T-cell (primary cell): ENCODE measurements around the gene CCBE1. TPM values are rescaled to one million over a fixed set of nuclear protein-coding genes. Genes with fewer than 3 reads are reported as not detected.

Experiments
- ATAC-seq, 4 experiments: fragments of 200-7000 bp in 3 of 4; fragments of 150-1000 bp in 1 of 4; cut with Tn5 transposase; replicated peaks in 1 of 4; 1 replicate in 3 of 4; 2 replicates in 1 of 4; pipeline ENCODE4 v1.10.0; 2021; ENCODE audit warnings: moderate library complexity in 3 of 4, mild to moderate bottlenecking in 2 of 4, moderate number of reproducible peaks in 1 of 4
- CTCF ChIA-PET, 2 donors: fragments of 300-600 bp; sonication (Branson Sonifier 250); formaldehyde crosslinking; loops; one replicate each; lab custom pipeline; 2022; ENCODE audit warnings: antibody characterized with exemption in 2 of 2; lab: Charles Lee
- POLR2A ChIA-PET, 2 donors: fragments of 300-600 bp; sonication (Branson Sonifier 250); formaldehyde crosslinking; loops; one replicate each; lab custom pipeline; 2022; ENCODE audit warnings: antibody characterized with exemption in 2 of 2; lab: Charles Lee
- DNase-seq, 35 experiments: peaks; one replicate each; pipeline versions ENCODE4 v3.0.0 to v3.0.0-alpha.2; 2013 to 2023
- H3K27ac ChIP-seq: one replicate; pipeline ENCODE4 v1.5.1; 2013; ENCODE audit warnings: low read length
- H3K27me3 ChIP-seq, 2 experiments: replicated peaks in 1 of 2; 1 replicate in 1 of 2; 2 replicates in 1 of 2; pipeline versions ENCODE4 v1.6.1 to v1.7.0; 2013; ENCODE audit warnings: low read length in 1 of 2, mixed read lengths in 1 of 2; ENCODE audit not compliant: control insufficient read depth in 2 of 2, insufficient read depth in 2 of 2; ENCODE audit errors: extremely low read depth in 1 of 2
- H3K36me3 ChIP-seq, 2 donors: 1 replicate in 1 of 2; 2 replicates in 1 of 2; pipeline versions ENCODE4 v1.6.1 to v1.7.0; 2013; ENCODE audit warnings: low read length in 1 of 2; ENCODE audit not compliant: control insufficient read depth in 2 of 2, insufficient read depth in 1 of 2; ENCODE audit errors: extremely low read depth in 1 of 2
- H3K4me1 ChIP-seq, 2 experiments: 1 replicate in 1 of 2; 2 replicates in 1 of 2; pipeline versions ENCODE4 v1.6.1 to v1.7.0; 2013; ENCODE audit warnings: low read length in 2 of 2, mixed read lengths in 1 of 2; ENCODE audit not compliant: insufficient read depth in 2 of 2, control insufficient read depth in 1 of 2; ENCODE audit errors: extremely low read depth in 1 of 2
- H3K4me3 ChIP-seq, 2 donors: 1 replicate in 1 of 2; 2 replicates in 1 of 2; pipeline versions ENCODE4 v1.5.1 to v1.7.0; 2013; ENCODE audit warnings: mild to moderate bottlenecking in 2 of 2, low read length in 1 of 2, moderate library complexity in 1 of 2; ENCODE audit not compliant: control insufficient read depth in 1 of 2; ENCODE audit errors: extremely low read depth in 1 of 2
- H3K9me3 ChIP-seq: 2 replicates; pipeline ENCODE4 v1.7.0; 2013
- H3K27ac Mint-ChIP-seq, 2 donors: one replicate each; pipeline ENCODE4 v1.8.0; 2020 to 2021; ENCODE audit warnings: mild to moderate bottlenecking in 2 of 2, mixed read lengths in 2 of 2
- H3K27me3 Mint-ChIP-seq, 2 donors: one replicate each; pipeline ENCODE4 v1.8.0; 2021 to 2022; ENCODE audit warnings: mixed read lengths in 2 of 2
- H3K36me3 Mint-ChIP-seq: one replicate; pipeline ENCODE4 v1.8.0; 2021; ENCODE audit warnings: mixed read lengths
- H3K4me1 Mint-ChIP-seq, 3 donors: one replicate each; pipeline ENCODE4 v1.8.0; 2020 to 2022; ENCODE audit warnings: mixed read lengths in 3 of 3, mild to moderate bottlenecking in 1 of 3
- H3K4me3 Mint-ChIP-seq, 3 donors: one replicate each; pipeline ENCODE4 v1.8.0; 2020 to 2022; ENCODE audit warnings: mild to moderate bottlenecking in 3 of 3, mixed read lengths in 3 of 3, moderate library complexity in 3 of 3
- H3K9me3 Mint-ChIP-seq, 3 donors: one replicate each; pipeline ENCODE4 v1.8.0; 2020 to 2022; ENCODE audit warnings: mixed read lengths in 3 of 3
- WGBS: methylation state at CpG from one replicate; pipeline ENCODE4 v1.1.5; 2013; ENCODE audit warnings: missing lambda C conversion rate; ENCODE audit not compliant: insufficient coverage; 5-methylcytosine and 5-hydroxymethylcytosine counted together
- total RNA-seq, 35 experiments: library from RNA in 6 of 35; stranded (reverse) in 6 of 35; fragments of 120-200 nt in 1 of 35; gene quantifications; one replicate each; pipeline versions ENCODE4 v1.2.1 to v1.2.4 and lab custom pipeline; 2013 to 2026

The CCBE1 gene
- total RNA-seq, 5 donors from 2014 or later (not counting 1 experiment from before 2014, with no cell fraction given) = 0.07 to 0.32 (median 0.29) TPM; not detected in 2

DNA sequence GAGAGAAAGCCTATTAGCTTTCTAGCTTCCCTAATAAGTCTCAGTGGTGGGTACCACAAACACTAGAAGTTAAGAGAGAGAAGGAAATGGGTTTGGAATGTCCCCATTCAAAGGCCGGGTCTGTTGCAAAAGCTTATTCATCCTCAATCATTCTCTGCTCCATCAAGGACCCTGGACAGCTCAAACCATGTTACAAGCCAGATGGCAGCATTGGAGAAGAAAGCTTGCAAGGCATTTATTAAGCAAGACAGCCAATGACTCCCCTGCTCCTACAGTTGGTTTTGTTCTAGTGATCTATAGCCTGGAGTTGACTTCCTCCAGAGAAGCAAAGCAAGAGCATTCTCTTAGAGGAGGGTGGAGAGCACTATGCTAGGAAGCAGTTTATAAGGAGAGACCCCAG, 251.2 kb downstream of the CCBE1 start:
- Histone ChIP-seq H3K4me1 (no peaks in the 10 kb centered on the region), H3K36me3 (no peaks in the 10 kb centered on the region), H3K27ac (no peak overlapping the region), H3K27me3 (peaks cover 0 to 10% of the 10 kb centered on the region in 2 experiments), H3K9me3 (no peaks in the 10 kb centered on the region), H3K4me3 (no peak overlapping the region)
- ChIA-PET POLR2A (no interaction called here), CTCF (interaction anchor here in 1 of 2 donors (1.1 kb wide), 1 partner anchor 14 kb away, joined by 3 read pairs; no protein-coding TSS in a partner anchor)
- DNase-seq (no peak), ATAC-seq (no peak)
- Mint-ChIP-seq H3K4me3 (no peak overlapping the region), H3K4me1 (no peaks in the 10 kb centered on the region), H3K9me3 (peaks cover 0 to 3% (median 0%) of the 10 kb centered on the region in 3 donors), H3K27me3 (peaks cover 5% of the 10 kb centered on the region in 2 donors), H3K27ac (no peak overlapping the region), H3K36me3 (no peaks in the 10 kb centered on the region)
- WGBS = no CpG with 5 or more reads among the region's 1 CpG

DNA sequence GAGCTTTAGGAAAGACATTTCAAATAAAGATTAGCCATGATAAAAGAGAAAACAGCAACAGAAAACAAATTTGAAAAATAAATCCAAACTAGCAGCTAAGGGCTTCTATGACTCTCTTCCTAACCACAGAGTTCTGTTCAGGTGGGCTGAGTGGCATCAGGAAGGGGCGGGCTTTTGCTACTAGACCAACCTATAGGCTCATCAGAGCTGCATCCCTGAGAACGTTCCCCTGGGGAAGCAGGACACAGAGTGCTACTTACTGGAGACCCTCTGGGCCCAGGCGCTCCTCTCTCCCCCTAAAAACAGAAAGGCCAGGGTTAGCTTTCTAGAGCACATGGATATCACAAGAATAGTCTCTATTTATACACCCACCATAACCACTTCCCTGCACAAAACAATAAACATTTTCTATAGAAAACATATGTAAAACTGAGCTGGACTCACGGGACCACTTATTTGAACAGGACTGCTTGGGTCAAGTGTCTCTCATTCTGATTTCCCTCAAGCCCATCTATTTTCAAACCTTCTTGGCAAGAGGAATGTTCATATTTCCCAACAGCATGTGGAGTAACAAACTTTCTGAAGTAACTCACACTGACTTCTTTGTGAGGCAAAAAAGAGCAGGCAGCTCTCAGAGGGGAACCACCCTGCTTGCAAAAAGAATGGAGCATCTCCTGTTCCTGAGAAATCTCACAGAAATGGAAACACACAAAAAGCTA, 259.2 kb downstream of the CCBE1 start:
- 83% methylated on average over 2 of the region's 4 CpGs for WGBS
- Histone ChIP-seq H3K27ac (no peak overlapping the region), H3K27me3 (peaks cover 0 to 7% of the 10 kb centered on the region in 2 experiments), H3K36me3 (no peaks in the 10 kb centered on the region), H3K9me3 (no peaks in the 10 kb centered on the region), H3K4me3 (no peak overlapping the region), H3K4me1 (no peaks in the 10 kb centered on the region)
- CTCF ChIA-PET = no interaction called here
- no peak overlapping the region for H3K27ac Mint-ChIP-seq
- no peaks in the 10 kb centered on the region for H3K36me3 Mint-ChIP-seq
- ATAC-seq = no peak
- peaks cover 6 to 19% of the 10 kb centered on the region in 2 donors for H3K27me3 Mint-ChIP-seq
- no peaks in the 10 kb centered on the region for H3K4me1 Mint-ChIP-seq
- POLR2A ChIA-PET = no interaction called here
- H3K9me3 Mint-ChIP-seq = peaks cover 0 to 3% (median 0%) of the 10 kb centered on the region in 3 donors
- DNase-seq = no peak
- no peak overlapping the region for H3K4me3 Mint-ChIP-seq

- Mint-ChIP-seq H3K36me3 (no peaks in the 10 kb centered on the region), H3K27me3 (peaks cover 7 to 19% of the 10 kb centered on the region in 2 donors), H3K27ac (no peak overlapping the region), H3K4me1 (no peaks in the 10 kb centered on the region), H3K4me3 (no peak overlapping the region), H3K9me3 (no peaks in the 10 kb centered on the region)
- ATAC-seq (no peak), DNase-seq (no peak)
- WGBS = 73% methylated on average over 3 of the region's 5 CpGs
- Histone ChIP-seq H3K9me3 (no peaks in the 10 kb centered on the region), H3K27ac (no peak overlapping the region), H3K36me3 (no peaks in the 10 kb centered on the region), H3K4me3 (no peak overlapping the region), H3K4me1 (no peaks in the 10 kb centered on the region), H3K27me3 (peaks cover 0 to 10% of the 10 kb centered on the region in 2 experiments)
- CTCF ChIA-PET = no interaction called here
- POLR2A ChIA-PET = no interaction called here
These were observed 264.2 kb downstream of the CCBE1 start for GRCh38 chr18:59432803-59433597.

DNA sequence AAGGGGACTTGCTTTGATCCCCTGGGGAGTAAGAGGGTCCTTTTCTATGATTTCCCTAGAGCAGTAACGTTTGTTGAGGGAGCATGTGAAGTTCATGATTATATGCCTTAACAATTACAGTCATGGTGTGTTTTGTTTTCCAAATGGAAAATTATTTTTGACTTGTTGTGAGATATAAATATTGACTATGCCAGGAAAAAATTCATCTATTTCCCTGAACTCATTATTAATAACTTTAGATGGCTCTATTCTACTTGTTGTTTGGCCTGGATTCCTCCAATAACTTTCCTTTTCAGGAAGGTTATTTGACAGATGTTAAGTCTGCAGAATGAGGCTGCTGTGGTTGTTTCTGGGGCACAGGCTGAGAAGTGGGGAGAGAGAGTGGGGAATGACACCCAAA, 266.1 kb downstream of the CCBE1 start:
- Mint-ChIP-seq H3K4me1 (no peaks in the 10 kb centered on the region), H3K36me3 (no peaks in the 10 kb centered on the region), H3K27me3 (peaks cover 7 to 19% of the 10 kb centered on the region in 2 donors), H3K27ac (no peak overlapping the region), H3K4me3 (no peak overlapping the region), H3K9me3 (no peaks in the 10 kb centered on the region)
- WGBS = no CpG with 5 or more reads among the region's 1 CpG
- ChIA-PET CTCF (interaction anchor here in 1 of 2 donors (0.5 kb wide), 1 partner anchor 351 kb away, joined by 9 read pairs; no protein-coding TSS in a partner anchor), POLR2A (no interaction called here)
- H3K4me3 ChIP-seq = no peak overlapping the region
- H3K9me3 ChIP-seq = no peaks in the 10 kb centered on the region
- H3K27ac ChIP-seq = no peak overlapping the region
- ATAC-seq (no peak), DNase-seq (no peak)
- peaks cover 0 to 7% of the 10 kb centered on the region in 2 experiments for H3K27me3 ChIP-seq
- no peaks in the 10 kb centered on the region for H3K36me3 ChIP-seq
- no peaks in the 10 kb centered on the region for H3K4me1 ChIP-seq

DNA sequence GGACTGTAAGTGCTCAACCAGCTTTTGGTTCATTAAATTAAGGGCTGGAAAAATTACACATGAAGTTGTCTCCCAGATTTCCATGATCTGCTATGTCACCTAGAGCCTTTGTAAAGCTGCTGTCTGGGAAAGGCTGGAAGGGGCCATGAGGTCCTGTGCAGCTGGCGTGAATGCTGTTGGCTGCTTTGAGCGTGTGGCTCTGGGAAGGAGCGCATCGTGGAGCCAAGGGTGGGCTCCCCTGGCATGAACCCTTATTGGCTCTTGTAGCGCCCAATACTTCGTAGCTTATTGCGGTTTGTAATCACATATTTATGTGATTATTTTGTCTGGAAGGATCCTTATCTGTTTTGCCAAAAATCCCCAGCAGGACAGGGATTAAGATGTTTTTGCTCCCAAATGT, 267.6 kb downstream of the CCBE1 start:
- no peaks in the 10 kb centered on the region for H3K9me3 ChIP-seq
- WGBS = 95% methylated on average over 6 of the region's 7 CpGs
- Mint-ChIP-seq H3K27me3 (peaks cover 7 to 8% of the 10 kb centered on the region in 2 donors), H3K9me3 (no peaks in the 10 kb centered on the region), H3K27ac (no peak overlapping the region), H3K4me1 (no peaks in the 10 kb centered on the region), H3K4me3 (no peak overlapping the region), H3K36me3 (no peaks in the 10 kb centered on the region)
- no peaks in the 10 kb centered on the region for H3K36me3 ChIP-seq
- no peak for DNase-seq
- H3K27ac ChIP-seq = no peak overlapping the region
- H3K4me1 ChIP-seq = no peaks in the 10 kb centered on the region
- H3K27me3 ChIP-seq = peaks cover 0 to 3% of the 10 kb centered on the region in 2 experiments
- CTCF ChIA-PET = no interaction called here
- POLR2A ChIA-PET = no interaction called here
- no peak for ATAC-seq
- no peak overlapping the region for H3K4me3 ChIP-seq

- peaks cover 0 to 1% of the 10 kb centered on the region in 2 donors for H3K27me3 Mint-ChIP-seq
- WGBS = no CpG with 5 or more reads among the region's 1 CpG
- Histone ChIP-seq H3K27ac (no peak overlapping the region), H3K9me3 (no peaks in the 10 kb centered on the region), H3K27me3 (peaks cover 0 to 3% of the 10 kb centered on the region in 2 experiments), H3K4me1 (no peaks in the 10 kb centered on the region), H3K4me3 (no peak overlapping the region), H3K36me3 (no peaks in the 10 kb centered on the region)
- H3K4me3 Mint-ChIP-seq = no peak overlapping the region
- no peaks in the 10 kb centered on the region for H3K4me1 Mint-ChIP-seq
- DNase-seq = no peak
- H3K27ac Mint-ChIP-seq = no peak overlapping the region
- POLR2A ChIA-PET = no interaction called here
- H3K36me3 Mint-ChIP-seq = no peaks in the 10 kb centered on the region
- no peaks in the 10 kb centered on the region for H3K9me3 Mint-ChIP-seq
- CTCF ChIA-PET = no interaction called here
- no peak for ATAC-seq
These were observed 269.2 kb downstream of the CCBE1 start for GRCh38 chr18:59428018-59428417.
